Nephron progenitor cell (in vitro differentiated cells): Measurements from ENCODE around the gene CD244.

Experiments used
- DNase-seq: peaks from one replicate; pipeline ENCODE4 v3.0.0; 2021
- H3K27ac Mint-ChIP-seq: 2 replicates; pipeline ENCODE4 v1.8.0; 2021; ENCODE audit warnings: mild to moderate bottlenecking, moderate library complexity, mixed read lengths
- H3K27me3 Mint-ChIP-seq: 2 replicates; pipeline ENCODE4 v1.8.0; 2021; ENCODE audit warnings: mild to moderate bottlenecking, low read depth, mixed read lengths; ENCODE audit not compliant: poor library complexity
- H3K36me3 Mint-ChIP-seq: 2 replicates; pipeline ENCODE4 v1.8.0; 2021; ENCODE audit warnings: low read depth, mixed read lengths
- H3K4me1 Mint-ChIP-seq: 2 replicates; pipeline ENCODE4 v1.8.0; 2021; ENCODE audit warnings: mixed read lengths
- H3K4me3 Mint-ChIP-seq: 2 replicates; pipeline ENCODE4 v1.8.0; 2021; ENCODE audit warnings: mild to moderate bottlenecking, moderate library complexity, mixed read lengths
- H3K9me3 Mint-ChIP-seq: 2 replicates; pipeline ENCODE4 v1.8.0; 2021; ENCODE audit warnings: mild to moderate bottlenecking, moderate library complexity, mixed read lengths
- CTCF ChIP-seq: fragments of 200-600 bp; sonication (generic); IDR thresholded peaks from 2 replicates; pipeline ENCODE4 v1.5.0; 2021; ENCODE audit warnings: antibody characterized with exemption

The CD244 gene

DNA sequence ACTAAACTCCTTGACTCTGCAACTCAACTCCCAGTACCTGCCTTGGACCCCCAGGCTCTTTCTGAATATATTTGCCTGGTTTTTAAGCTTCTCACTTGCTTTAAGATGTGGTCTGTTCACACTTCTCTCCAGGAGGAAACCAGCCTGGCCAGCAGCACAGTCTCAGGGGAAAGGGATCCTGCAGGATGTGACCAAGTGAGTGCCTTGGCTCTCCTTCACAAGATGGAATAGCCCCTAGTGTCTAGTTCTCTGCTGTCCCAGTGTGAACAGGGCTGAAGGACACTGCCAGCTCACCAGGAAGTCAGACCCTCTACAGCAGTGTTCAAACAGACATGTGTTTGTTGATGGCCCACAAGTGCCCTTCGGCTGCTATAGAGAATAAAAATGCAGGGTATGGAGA, 32.9 kb downstream of the CD244 start:
- Mint-ChIP-seq H3K4me1 (peaks cover 3% of the 10 kb centered on the region), H3K36me3 (no peaks in the 10 kb centered on the region), H3K27me3 (no peaks in the 10 kb centered on the region), H3K4me3 (no peak overlapping the region), H3K27ac (no peak overlapping the region), H3K9me3 (no peaks in the 10 kb centered on the region)
- DNase-seq: no peak
- TF ChIP-seq CTCF: no peak

DNA sequence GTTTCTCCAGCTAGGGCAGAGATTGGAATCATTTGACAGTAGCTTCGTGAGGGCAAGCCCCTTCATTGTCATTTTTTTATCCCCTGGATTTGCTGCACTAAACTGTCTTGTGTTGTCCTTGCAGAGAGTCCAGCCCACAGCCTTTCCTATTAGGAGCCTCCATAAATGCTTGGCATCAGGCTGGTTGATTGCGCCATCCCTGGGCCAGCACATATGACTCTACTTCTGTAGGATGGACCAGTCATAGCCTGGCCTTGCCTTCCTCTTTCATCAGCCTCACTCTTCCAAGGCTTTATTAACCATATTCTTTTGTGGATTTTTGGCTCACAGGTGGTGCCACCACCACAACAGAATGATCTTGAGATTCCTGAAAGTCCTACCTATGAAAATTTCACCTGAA, 35.3 kb downstream of the CD244 start:
- H3K9me3 Mint-ChIP-seq: no peaks in the 10 kb centered on the region
- no peak for DNase-seq
- no peaks in the 10 kb centered on the region for H3K27me3 Mint-ChIP-seq
- H3K4me1 Mint-ChIP-seq: peaks cover 3% of the 10 kb centered on the region
- no peak overlapping the region for H3K27ac Mint-ChIP-seq
- H3K36me3 Mint-ChIP-seq: no peaks in the 10 kb centered on the region
- no peak overlapping the region for H3K4me3 Mint-ChIP-seq
- TF ChIP-seq CTCF: no peak

- Mint-ChIP-seq H3K27ac (no peak overlapping the region), H3K4me3 (no peak overlapping the region), H3K36me3 (no peaks in the 10 kb centered on the region), H3K4me1 (peaks cover 3% of the 10 kb centered on the region), H3K27me3 (no peaks in the 10 kb centered on the region), H3K9me3 (no peaks in the 10 kb centered on the region)
- no peak for DNase-seq
- no peak for TF ChIP-seq CTCF
Observed at GRCh38 chr1:160826546-160826945, 36.1 kb downstream of the CD244 start.

- Mint-ChIP-seq H3K36me3 (no peaks in the 10 kb centered on the region), H3K27me3 (no peaks in the 10 kb centered on the region), H3K4me3 (no peak overlapping the region), H3K27ac (no peak overlapping the region), H3K9me3 (no peaks in the 10 kb centered on the region), H3K4me1 (peaks cover 5% of the 10 kb centered on the region)
- DNase-seq: no peak
- TF ChIP-seq CTCF: no peak
Observed at GRCh38 chr1:160823296-160823695, 39.4 kb downstream of the CD244 start.

DNA sequence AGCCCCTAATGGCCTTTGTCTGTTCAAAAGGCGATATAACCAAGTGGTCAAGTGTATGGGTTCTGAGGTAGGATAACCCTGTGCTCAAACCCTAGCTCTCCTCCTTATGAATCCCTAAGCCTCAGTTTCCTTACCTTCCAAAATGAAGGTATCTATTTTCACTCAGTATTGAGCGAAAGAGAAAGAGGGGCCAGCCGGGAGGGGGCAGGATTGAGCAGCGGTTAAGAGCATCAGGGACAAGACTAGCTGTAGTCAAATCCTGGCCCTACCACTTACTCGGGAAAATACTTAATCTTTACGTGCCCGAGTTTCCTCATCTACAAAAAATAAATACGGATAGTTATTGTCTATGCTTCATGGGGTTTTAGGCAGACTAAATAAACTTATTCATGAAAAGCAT, 41.1 kb downstream of the CD244 start:
- Mint-ChIP-seq H3K4me1 (peaks cover 11% of the 10 kb centered on the region), H3K27me3 (no peaks in the 10 kb centered on the region), H3K27ac (no peak overlapping the region), H3K4me3 (no peak overlapping the region), H3K36me3 (no peaks in the 10 kb centered on the region), H3K9me3 (no peaks in the 10 kb centered on the region)
- DNase-seq: no peak
- TF ChIP-seq CTCF: no peak

DNA sequence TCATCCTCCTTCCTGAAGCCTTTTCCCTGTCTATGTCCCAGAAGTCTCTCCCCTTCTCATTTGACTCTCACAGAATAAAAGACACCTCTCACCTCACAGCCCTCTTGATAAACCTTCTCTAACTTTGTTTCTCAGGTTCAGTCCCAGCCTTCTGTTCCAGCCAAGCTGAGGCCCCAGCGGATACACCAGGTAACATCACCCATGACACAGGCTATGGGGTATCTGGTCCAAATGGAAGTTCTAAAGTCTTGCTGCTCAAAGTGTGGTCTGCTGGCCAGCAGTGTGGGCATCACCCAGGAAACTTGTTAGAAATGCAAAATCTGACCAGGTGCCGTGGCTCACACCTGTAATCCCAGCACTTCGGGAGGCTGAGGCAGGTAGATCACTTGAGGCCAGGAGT, 43.5 kb downstream of the CD244 start:
- Mint-ChIP-seq H3K4me1 (peaks cover 11% of the 10 kb centered on the region), H3K4me3 (no peak overlapping the region), H3K9me3 (no peaks in the 10 kb centered on the region), H3K36me3 (no peaks in the 10 kb centered on the region), H3K27me3 (no peaks in the 10 kb centered on the region), H3K27ac (no peak overlapping the region)
- TF ChIP-seq CTCF: no peak
- DNase-seq: no peak
